ENCODE data around the gene STX1B. TPM values are rescaled to one million over a fixed set of nuclear protein-coding genes. Genes with fewer than 3 reads are reported as not detected.
A peak's percentile ranks its signal among the peaks of the same experiment; 100 is the strongest.
"Not testable (repeated sequence)": the region's sequence is repeated elsewhere in the genome, so short reads cannot be mapped to it uniquely, and the experiment has no call there.

The STX1B gene
- total RNA-seq, 1 experiment from 2014 or later: not detected

- in situ Hi-C loops (cut with HindIII; ENCODE audit: low pct_unique_long_range_greater_than_20kb, low sequenced_read_pairs): no loop called here
- no peak for DNase-seq (ENCODE audit: low read depth)
Observed at GRCh38 chr16:31022544-31023251, 12.3 kb upstream of the STX1B start.

- no peak for DNase-seq (ENCODE audit: low read depth)
- in situ Hi-C loops (cut with HindIII; ENCODE audit: low pct_unique_long_range_greater_than_20kb, low sequenced_read_pairs): no loop called here
Observed at GRCh38 chr16:31020536-31020935, 10.1 kb upstream of the STX1B start.

DNA sequence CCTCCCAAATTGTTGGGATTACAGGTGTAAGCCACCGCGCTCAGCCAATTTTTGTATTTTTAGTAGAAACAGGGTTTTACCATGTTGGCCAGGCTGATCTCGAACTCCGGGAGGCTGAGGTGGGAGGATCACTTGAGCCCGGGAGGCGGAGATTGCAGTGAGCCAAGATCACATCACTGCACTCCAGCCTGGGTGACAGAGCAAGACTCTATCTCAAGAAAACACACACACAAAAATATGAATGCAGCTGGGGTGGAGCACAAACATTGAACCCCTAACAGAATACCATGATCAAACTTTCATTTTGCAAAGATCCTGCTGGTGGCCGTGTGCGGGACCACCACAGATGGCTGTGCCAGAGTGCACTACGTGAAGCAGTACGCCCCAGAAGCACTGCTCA is 7.3 kb upstream of the STX1B start:
- in situ Hi-C loops (cut with HindIII; ENCODE audit: low pct_unique_long_range_greater_than_20kb, low sequenced_read_pairs); DNase-seq (ENCODE audit: low read depth): not testable (repeated sequence)

DNA sequence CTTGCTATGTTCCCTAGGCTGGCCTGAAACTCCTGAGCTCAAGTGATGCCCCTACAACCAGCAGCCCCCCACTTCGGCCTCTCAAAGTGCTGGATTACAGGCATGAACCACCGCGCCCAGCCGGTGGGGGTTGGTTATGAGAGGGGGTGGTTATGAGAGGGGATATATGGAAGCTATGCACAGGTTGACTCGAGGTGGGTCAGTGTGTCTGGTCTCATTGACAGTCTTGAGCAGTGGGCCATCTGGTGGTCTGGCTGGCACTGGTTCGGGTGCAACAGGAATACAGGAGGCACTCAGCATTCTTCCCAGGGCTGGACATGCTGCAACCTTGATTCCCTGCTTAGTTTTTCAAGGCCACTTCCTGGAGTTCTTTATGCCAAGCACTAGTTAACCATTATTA is 5.6 kb upstream of the STX1B start:
- in situ Hi-C loops (cut with HindIII; ENCODE audit: low pct_unique_long_range_greater_than_20kb, low sequenced_read_pairs): no loop called here
- peak; percentile 26 for DNase-seq (ENCODE audit: low read depth)

- DNase-seq (ENCODE audit: low read depth); in situ Hi-C loops (cut with HindIII; ENCODE audit: low pct_unique_long_range_greater_than_20kb, low sequenced_read_pairs): not testable (repeated sequence)
Observed at GRCh38 chr16:31013292-31013691, 2.9 kb upstream of the STX1B start.

- in situ Hi-C loops (cut with HindIII; ENCODE audit: low pct_unique_long_range_greater_than_20kb, low sequenced_read_pairs); DNase-seq (ENCODE audit: low read depth): not testable (repeated sequence)
Observed at GRCh38 chr16:31011815-31012214, 1.4 kb upstream of the STX1B start.

DNA sequence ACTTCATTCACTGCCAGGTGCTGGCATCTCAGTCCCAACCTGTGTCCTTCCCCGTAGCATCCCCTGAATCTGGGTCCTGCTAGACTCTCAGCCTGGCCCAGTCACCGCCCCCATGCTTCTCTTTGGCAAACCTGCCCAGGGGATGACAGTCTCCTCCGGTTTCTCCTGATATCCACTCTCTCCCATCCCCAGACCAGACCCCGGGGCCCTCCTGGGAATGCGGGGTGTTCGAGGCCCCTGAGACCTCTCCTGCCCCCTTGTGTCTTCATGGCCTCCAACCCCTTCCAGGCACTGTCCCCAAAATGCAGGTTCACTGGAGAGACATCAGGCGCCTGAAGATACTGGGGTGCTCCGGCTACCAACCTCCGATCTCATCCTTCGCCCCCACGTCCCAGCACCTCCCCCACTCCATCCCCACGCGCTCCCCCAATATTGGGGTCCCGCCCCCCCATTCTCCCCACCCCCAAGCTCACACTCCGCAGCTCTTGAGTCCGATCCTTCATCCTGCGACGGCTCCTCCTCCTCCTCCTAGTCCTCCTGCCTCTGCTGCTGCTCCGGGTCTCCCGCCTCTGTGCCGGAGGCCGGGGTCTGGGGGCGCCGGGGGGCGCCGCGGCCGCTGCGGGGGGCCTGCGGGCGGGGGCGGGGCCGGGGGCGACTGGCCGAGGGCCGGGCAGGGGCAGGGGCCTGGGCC is 399 bp downstream of the STX1B start:
- in situ Hi-C loops (cut with HindIII; ENCODE audit: low pct_unique_long_range_greater_than_20kb, low sequenced_read_pairs): no loop called here
- DNase-seq (ENCODE audit: low read depth): no peak

- in situ Hi-C loops (cut with HindIII; ENCODE audit: low pct_unique_long_range_greater_than_20kb, low sequenced_read_pairs): no loop called here
- no peak for DNase-seq (ENCODE audit: low read depth)
Observed at GRCh38 chr16:31009120-31009519, 1.3 kb downstream of the STX1B start.

- in situ Hi-C loops (cut with HindIII; ENCODE audit: low pct_unique_long_range_greater_than_20kb, low sequenced_read_pairs): no loop called here
- DNase-seq (ENCODE audit: low read depth): no peak
Observed at GRCh38 chr16:31008551-31008950, 1.9 kb downstream of the STX1B start.

- in situ Hi-C loops (cut with HindIII; ENCODE audit: low pct_unique_long_range_greater_than_20kb, low sequenced_read_pairs): no loop called here
- no peak for DNase-seq (ENCODE audit: low read depth)
Observed at GRCh38 chr16:31008149-31008548, 2.3 kb downstream of the STX1B start.

- no peak for DNase-seq (ENCODE audit: low read depth)
- in situ Hi-C loops (cut with HindIII; ENCODE audit: low pct_unique_long_range_greater_than_20kb, low sequenced_read_pairs): no loop called here
Observed at GRCh38 chr16:31007684-31008083, 2.8 kb downstream of the STX1B start.

DNA sequence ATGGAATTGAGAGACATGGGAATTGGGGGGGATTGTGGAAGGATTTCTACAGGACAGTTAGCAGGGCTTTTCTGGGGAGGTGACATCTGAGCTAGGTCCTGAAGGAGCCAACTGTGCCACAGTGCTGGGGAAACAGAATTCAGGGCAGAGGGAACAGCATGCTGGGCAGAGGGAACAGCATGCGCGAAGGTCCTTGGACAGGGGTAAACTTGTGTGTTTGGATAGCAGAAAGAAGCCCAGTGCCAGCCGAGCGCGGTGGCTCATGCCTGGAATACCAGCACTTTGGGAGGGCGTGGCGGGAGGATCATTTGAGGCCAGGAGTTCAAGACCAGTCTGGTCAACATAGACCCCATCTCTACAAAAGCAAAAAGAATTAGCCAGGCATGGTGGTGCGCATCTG is 3.8 kb downstream of the STX1B start:
- in situ Hi-C loops (cut with HindIII; ENCODE audit: low pct_unique_long_range_greater_than_20kb, low sequenced_read_pairs): no loop called here
- DNase-seq (ENCODE audit: low read depth): no peak

- in situ Hi-C loops (cut with HindIII; ENCODE audit: low pct_unique_long_range_greater_than_20kb, low sequenced_read_pairs): no loop called here
- DNase-seq (ENCODE audit: low read depth): no peak
Observed at GRCh38 chr16:31006086-31006385, 4.4 kb downstream of the STX1B start.

DNA sequence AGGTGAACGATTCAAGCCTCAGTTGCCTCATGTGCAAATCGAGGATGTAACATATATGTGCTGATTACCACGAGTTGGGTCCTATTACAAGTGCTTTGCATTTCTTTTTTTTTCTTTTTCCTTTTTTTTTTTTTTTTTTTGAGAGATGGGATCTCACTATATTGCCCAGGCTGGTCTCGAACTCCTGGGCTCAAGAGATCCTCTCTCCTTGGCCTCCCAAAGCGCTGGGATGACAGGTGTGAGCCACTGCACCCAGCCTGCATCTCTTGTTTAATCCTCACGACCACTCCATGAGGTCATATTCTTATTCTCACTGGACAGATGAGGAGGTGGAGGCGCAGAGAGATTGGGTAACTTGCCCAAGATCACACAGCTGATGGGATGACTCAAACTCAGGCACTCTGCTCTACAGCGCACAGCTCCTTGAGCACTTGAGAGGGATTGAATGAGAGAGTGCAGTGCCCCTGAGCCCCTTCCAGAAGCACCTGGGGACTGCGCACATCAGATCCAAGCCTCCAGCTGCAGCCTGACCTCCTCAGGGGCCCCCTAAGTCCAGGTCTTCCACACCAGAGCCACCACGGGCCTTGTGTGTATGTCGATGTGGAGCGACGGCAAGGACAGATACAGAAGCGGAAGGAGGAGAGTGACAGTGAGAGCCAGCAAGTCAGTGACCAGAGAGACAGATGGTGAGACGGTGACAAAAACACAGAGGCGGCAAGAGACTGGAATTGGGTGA is 4.9 kb downstream of the STX1B start:
- in situ Hi-C loops (cut with HindIII; ENCODE audit: low pct_unique_long_range_greater_than_20kb, low sequenced_read_pairs): no loop called here

GRCh38 chr16:31004658-31005057 is 5.8 kb downstream of the STX1B start:
- DNase-seq (ENCODE audit: low read depth): no peak
- in situ Hi-C loops (cut with HindIII; ENCODE audit: low pct_unique_long_range_greater_than_20kb, low sequenced_read_pairs): no loop called here

More for the DNA sequence above, 4.9 kb downstream of the STX1B start:
- no peak for DNase-seq (ENCODE audit: low read depth)

- in situ Hi-C loops (cut with HindIII; ENCODE audit: low pct_unique_long_range_greater_than_20kb, low sequenced_read_pairs): no loop called here
- DNase-seq (ENCODE audit: low read depth): no peak
Observed at GRCh38 chr16:31003744-31004143, 6.7 kb downstream of the STX1B start.

DNA sequence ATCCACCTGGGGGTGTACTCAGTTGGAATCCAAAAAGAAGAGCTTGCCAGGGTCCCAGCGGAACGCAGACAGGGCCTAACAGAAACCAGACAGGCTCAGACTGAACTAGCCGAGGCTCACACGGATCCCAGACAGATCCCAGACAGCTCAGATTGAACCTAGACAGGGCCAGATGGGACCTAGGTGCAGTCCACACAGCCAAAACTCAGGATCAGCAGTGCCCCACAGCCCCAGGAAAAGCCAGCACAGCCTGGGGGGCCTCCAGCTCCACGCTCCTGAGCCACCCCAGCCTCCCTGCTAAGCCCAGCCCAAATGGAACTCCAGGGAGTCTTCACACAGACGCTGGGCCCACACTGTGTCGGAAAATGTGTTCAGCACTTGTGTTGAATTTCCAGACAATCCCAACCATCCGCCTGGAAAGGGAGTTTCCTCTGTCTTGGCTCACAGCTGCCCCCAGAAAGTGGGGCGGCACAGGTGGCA is 7.5 kb downstream of the STX1B start:
- in situ Hi-C loops (cut with HindIII; ENCODE audit: low pct_unique_long_range_greater_than_20kb, low sequenced_read_pairs): no loop called here
- no peak for DNase-seq (ENCODE audit: low read depth)

- no peak for DNase-seq (ENCODE audit: low read depth)
- in situ Hi-C loops (cut with HindIII; ENCODE audit: low pct_unique_long_range_greater_than_20kb, low sequenced_read_pairs): no loop called here
Observed at GRCh38 chr16:31002250-31002700, 8.2 kb downstream of the STX1B start.
